ENCODE measurements around the gene TREM1. TPM values are rescaled to one million over a fixed set of nuclear protein-coding genes. Genes with fewer than 3 reads are reported as not detected.

TREM1 gene
- total RNA-seq, 4 donors from 2014 or later, result 0.95 to 2.6 TPM; not detected in 2

GRCh38 chr6:41255638-41256246 is 30.7 kb downstream of the TREM1 start:
- Histone ChIP-seq H3K27me3 (no peaks in the 10 kb centered on the region), H3K9me3 (no peaks in the 10 kb centered on the region), H3K36me3 (no peaks in the 10 kb centered on the region), H3K27ac (no peak overlapping the region), H3K4me3 (no peak overlapping the region), H3K4me1 (no peaks in the 10 kb centered on the region)
- intact Hi-C loops (cut with DNase I; ENCODE audit: low total_unique reads) (no loop called here), in situ Hi-C loops (cut with MboI; ENCODE audit: low sequenced_read_pairs in 4 of 4) (no loop called here)
- TF ChIP-seq, protein P1, sequence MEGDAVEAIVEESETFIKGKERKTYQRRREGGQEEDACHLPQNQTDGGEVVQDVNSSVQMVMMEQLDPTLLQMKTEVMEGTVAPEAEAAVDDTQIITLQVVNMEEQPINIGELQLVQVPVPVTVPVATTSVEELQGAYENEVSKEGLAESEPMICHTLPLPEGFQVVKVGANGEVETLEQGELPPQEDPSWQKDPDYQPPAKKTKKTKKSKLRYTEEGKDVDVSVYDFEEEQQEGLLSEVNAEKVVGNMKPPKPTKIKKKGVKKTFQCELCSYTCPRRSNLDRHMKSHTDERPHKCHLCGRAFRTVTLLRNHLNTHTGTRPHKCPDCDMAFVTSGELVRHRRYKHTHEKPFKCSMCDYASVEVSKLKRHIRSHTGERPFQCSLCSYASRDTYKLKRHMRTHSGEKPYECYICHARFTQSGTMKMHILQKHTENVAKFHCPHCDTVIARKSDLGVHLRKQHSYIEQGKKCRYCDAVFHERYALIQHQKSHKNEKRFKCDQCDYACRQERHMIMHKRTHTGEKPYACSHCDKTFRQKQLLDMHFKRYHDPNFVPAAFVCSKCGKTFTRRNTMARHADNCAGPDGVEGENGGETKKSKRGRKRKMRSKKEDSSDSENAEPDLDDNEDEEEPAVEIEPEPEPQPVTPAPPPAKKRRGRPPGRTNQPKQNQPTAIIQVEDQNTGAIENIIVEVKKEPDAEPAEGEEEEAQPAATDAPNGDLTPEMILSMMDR (IDR thresholded peaks at IDR 0.05 in 4 of 5, conservative IDR thresholded peaks at IDR 0.05 in 1 of 5), result no peak
- no peak for TF ChIP-seq POLR2A (IDR thresholded peaks at IDR 0.05)
- ATAC-seq, result no peak
- no peak for DNase-seq

GRCh38 chr6:41255110-41255509 is 31.4 kb downstream of the TREM1 start:
- DNase-seq, result no peak
- H3K27me3 ChIP-seq, result no peaks in the 10 kb centered on the region

GRCh38 chr6:41252401-41253169 is 33.9 kb downstream of the TREM1 start:
- H3K9me3 ChIP-seq, result no peaks in the 10 kb centered on the region
- DNase-seq (no peak), ATAC-seq (no peak)
- H3K4me3 ChIP-seq, result no peak overlapping the region
- no peaks in the 10 kb centered on the region for H3K4me1 ChIP-seq
- intact Hi-C loops (cut with DNase I; ENCODE audit: low total_unique reads), result no loop called here
- H3K27ac ChIP-seq, result no peak overlapping the region
- in situ Hi-C loops (cut with MboI; ENCODE audit: low sequenced_read_pairs in 4 of 4), result no loop called here
- no peaks in the 10 kb centered on the region for H3K36me3 ChIP-seq
- no peaks in the 10 kb centered on the region for H3K27me3 ChIP-seq
- TF ChIP-seq, protein P1 (IDR thresholded peaks at IDR 0.05 in 4 of 5, conservative IDR thresholded peaks at IDR 0.05 in 1 of 5), result no peak
- no peak for TF ChIP-seq POLR2A (IDR thresholded peaks at IDR 0.05)

More at GRCh38 chr6:41255110-41255509, 31.4 kb downstream of the TREM1 start:
- Histone ChIP-seq H3K4me3 (no peak overlapping the region), H3K36me3 (no peaks in the 10 kb centered on the region), H3K4me1 (no peaks in the 10 kb centered on the region), H3K27ac (no peak overlapping the region), H3K9me3 (no peaks in the 10 kb centered on the region)
- no peak for TF ChIP-seq POLR2A (IDR thresholded peaks at IDR 0.05)
- TF ChIP-seq, protein P1 (IDR thresholded peaks at IDR 0.05 in 4 of 5, conservative IDR thresholded peaks at IDR 0.05 in 1 of 5), result no peak
- ATAC-seq, result no peak
- intact Hi-C loops (cut with DNase I; ENCODE audit: low total_unique reads), result no loop called here
- in situ Hi-C loops (cut with MboI; ENCODE audit: low sequenced_read_pairs in 4 of 4), result no loop called here

DNA sequence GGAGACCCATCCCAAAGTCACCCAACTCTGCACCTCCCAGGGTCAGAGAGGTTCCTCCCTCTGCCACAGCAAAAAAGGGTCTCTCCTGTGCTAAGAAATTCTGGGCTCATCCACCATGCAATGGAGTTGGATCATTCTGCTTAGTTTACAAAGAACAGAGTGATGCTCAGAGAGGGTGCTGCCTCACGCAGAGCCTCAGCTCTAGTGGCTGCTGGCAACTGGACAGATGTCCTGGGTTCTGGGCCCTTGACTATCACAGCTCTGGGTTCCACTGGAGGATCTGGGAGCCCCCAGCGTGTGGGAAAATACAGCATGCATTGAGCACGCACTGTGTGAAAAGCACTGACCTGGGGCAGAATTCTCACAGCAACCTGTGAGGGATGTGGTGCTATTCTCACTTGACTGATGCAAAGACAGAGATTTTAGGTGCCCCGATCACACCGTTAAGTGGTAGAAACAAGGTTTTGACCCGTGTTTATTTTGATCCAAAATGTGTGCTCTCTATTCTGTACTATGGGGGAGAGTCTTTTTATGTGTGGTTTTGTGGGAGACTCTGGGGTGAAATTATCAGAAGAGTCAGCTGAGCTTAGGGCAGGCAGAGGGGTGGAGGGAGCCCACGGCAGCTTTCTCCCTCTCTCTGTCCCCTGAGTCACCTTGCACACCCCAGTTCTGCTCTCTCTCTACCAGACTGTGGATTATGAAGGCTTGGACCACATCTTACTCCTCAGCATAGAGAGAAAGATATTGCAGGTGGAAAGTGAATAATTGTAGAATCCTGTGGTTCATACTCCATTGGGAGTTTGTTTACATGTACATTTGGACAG is 38.4 kb downstream of the TREM1 start:
- Histone ChIP-seq H3K4me1 (no peaks in the 10 kb centered on the region), H3K9me3 (no peaks in the 10 kb centered on the region), H3K27ac (no peak overlapping the region), H3K4me3 (no peak overlapping the region), H3K27me3 (no peaks in the 10 kb centered on the region), H3K36me3 (no peaks in the 10 kb centered on the region)
- no peak for ATAC-seq
- no peak for DNase-seq
- in situ Hi-C loops (cut with MboI; ENCODE audit: low sequenced_read_pairs in 4 of 4), result no loop called here
- TF ChIP-seq POLR2A (IDR thresholded peaks at IDR 0.05), result no peak
- TF ChIP-seq, protein P1 (IDR thresholded peaks at IDR 0.05 in 4 of 5, conservative IDR thresholded peaks at IDR 0.05 in 1 of 5), result no peak
- intact Hi-C loops (cut with DNase I; ENCODE audit: low total_unique reads), result no loop called here
